Measurements from ENCODE around the gene CD177.
"Not testable (repeated sequence)": the region's sequence is repeated elsewhere in the genome, so short reads cannot be mapped to it uniquely, and the experiment has no call there.

Gene CD177

GRCh38 chr19:43353606-43354304 lies at the start of gene CD177:
CD177 (plus strand) TSS chr19:43353686; CDS start chr19:43353715, 29 bp downstream.
- no peak for DNase-seq

- DNase-seq = no peak
Measured at GRCh38 chr19:43305642-43306041, 47.8 kb upstream of the CD177 start.

- no peak for DNase-seq
Measured at GRCh38 chr19:43306097-43306496, 47.4 kb upstream of the CD177 start.

GRCh38 chr19:43308244-43308815 lies 45.2 kb upstream of the CD177 start:
- DNase-seq = no peak

GRCh38 chr19:43309466-43309865 lies 44.0 kb upstream of the CD177 start:
- DNase-seq = no peak

GRCh38 chr19:43310221-43310620 lies 43.3 kb upstream of the CD177 start:
- no peak for DNase-seq

- DNase-seq = no peak
Measured at GRCh38 chr19:43311256-43311655, 42.2 kb upstream of the CD177 start.

- DNase-seq = no peak
Measured at GRCh38 chr19:43311706-43312105, 41.8 kb upstream of the CD177 start.

- DNase-seq = no peak
Measured at GRCh38 chr19:43313711-43314495, 39.6 kb upstream of the CD177 start.

- no peak for DNase-seq
Measured at GRCh38 chr19:43315851-43316250, 37.6 kb upstream of the CD177 start.

GRCh38 chr19:43316591-43317319 lies 36.7 kb upstream of the CD177 start:
- DNase-seq = no peak

GRCh38 chr19:43318203-43318602 lies 35.3 kb upstream of the CD177 start:
- DNase-seq = no peak

- DNase-seq = no peak
Measured at GRCh38 chr19:43318796-43319314, 34.6 kb upstream of the CD177 start.

GRCh38 chr19:43320546-43320945 lies 32.9 kb upstream of the CD177 start:
- no peak for DNase-seq

- not testable (repeated sequence) for DNase-seq
Measured at GRCh38 chr19:43326761-43327160, 26.7 kb upstream of the CD177 start.

GRCh38 chr19:43328561-43328960 lies 24.9 kb upstream of the CD177 start:
- not testable (repeated sequence) for DNase-seq

GRCh38 chr19:43329049-43329448 lies 24.4 kb upstream of the CD177 start:
- not testable (repeated sequence) for DNase-seq

- no peak for DNase-seq
Measured at GRCh38 chr19:43329989-43330388, 23.5 kb upstream of the CD177 start.

GRCh38 chr19:43330726-43331434 lies 22.6 kb upstream of the CD177 start:
- DNase-seq = no peak

GRCh38 chr19:43331435-43332010 lies 22.0 kb upstream of the CD177 start:
- DNase-seq = no peak

- no peak for DNase-seq
Measured at GRCh38 chr19:43332058-43332922, 21.2 kb upstream of the CD177 start.

All from activated CD4-positive, alpha-beta T cell treated with anti-CD3 and anti-CD28 coated beads for 4 hours (primary cell).